Osteoblast (primary cell): Measurements from ENCODE around the gene MTHFS. TPM values are rescaled to one million over a fixed set of nuclear protein-coding genes. Genes with fewer than 3 reads are reported as not detected.
A peak's percentile ranks its signal among the peaks of the same experiment; 100 is the strongest.

Experiments used
- DNase-seq: peaks from one replicate; pipeline ENCODE4 v3.0.0; 2011; ENCODE audit warnings: low spot score, mixed read lengths; ENCODE audit not compliant: insufficient read length; ENCODE audit errors: missing footprints
- H2AFZ ChIP-seq: 2 replicates; pipeline ENCODE4 v1.6.0; 2011; ENCODE audit warnings: mild to moderate bottlenecking, low read length
- H3K27ac ChIP-seq: 2 replicates; pipeline ENCODE4 v1.5.1; 2011; ENCODE audit warnings: mild to moderate bottlenecking, low read depth, low read length, moderate library complexity
- H3K27me3 ChIP-seq: 2 replicates; pipeline ENCODE4 v1.6.0; 2012; ENCODE audit warnings: mild to moderate bottlenecking, control low read depth, inconsistent platforms, low read length, moderate library complexity; ENCODE audit not compliant: insufficient read depth
- H3K36me3 ChIP-seq: 2 replicates; pipeline ENCODE4 v1.5.1; 2011; ENCODE audit warnings: mild to moderate bottlenecking, low read length, control low read depth, moderate library complexity; ENCODE audit not compliant: insufficient read depth
- H3K4me1 ChIP-seq: 2 replicates; pipeline ENCODE4 v1.5.1; 2011; ENCODE audit warnings: mild to moderate bottlenecking, low read length, control low read depth, moderate library complexity; ENCODE audit not compliant: insufficient read depth
- H3K4me2 ChIP-seq: 2 replicates; pipeline ENCODE4 v1.6.0; 2011; ENCODE audit warnings: mild to moderate bottlenecking, low read length; ENCODE audit not compliant: insufficient read depth
- H3K4me3 ChIP-seq: fragments of 200-600 bp; sonication (generic); 3 replicates; pipeline ENCODE4 v1.5.1; 2012; ENCODE audit warnings: mild to moderate bottlenecking, low read length, inconsistent platforms; ENCODE audit not compliant: insufficient read depth
- H3K79me2 ChIP-seq: 2 replicates; pipeline ENCODE4 v1.6.0; 2012; ENCODE audit warnings: mild to moderate bottlenecking, low read length, control low read depth, inconsistent platforms; ENCODE audit not compliant: insufficient read depth
- H3K9me3 ChIP-seq: 2 replicates; pipeline ENCODE4 v1.5.1; 2011; ENCODE audit warnings: low read depth, low read length, control low read depth
- H4K20me1 ChIP-seq: 2 replicates; pipeline ENCODE4 v1.6.0; 2012; ENCODE audit warnings: mild to moderate bottlenecking, low read length, control low read depth; ENCODE audit not compliant: insufficient read depth
- CTCF ChIP-seq: IDR thresholded peaks from 2 replicates; pipeline ENCODE4 v1.5.1; 2011; ENCODE audit warnings: mild to moderate bottlenecking, low read depth, low read length, moderate library complexity; ENCODE audit errors: extremely low read depth
- total RNA-seq: library from RNA; depleted of rRNA; stranded (reverse); fragments of >200 nt; gene quantifications from 2 replicates; pipeline ENCODE4 v1.2.3, GENCODE V29; 2012

The MTHFS gene
- 15.6 and 17.0 TPM in 2 replicates for total RNA-seq

GRCh38 chr15:79896634-79897379 is at the start of gene MTHFS:
MTHFS (minus strand) TSS chr15:79897014; CDS start chr15:79896988, 26 bp downstream.
- peak; percentile 92 for DNase-seq

GRCh38 chr15:79944622-79945021 is 47.8 kb upstream of the MTHFS start:
- H4K20me1 ChIP-seq, result no peaks in the 10 kb centered on the region
- TF ChIP-seq CTCF, result no peak

More at GRCh38 chr15:79896634-79897379, at the start of gene MTHFS:
- Histone ChIP-seq H3K4me1 (peaks cover 27% of the 10 kb centered on the region), H2AFZ (peak within 1 kb of the TSS; percentile 96), H3K36me3 (no peaks in the 10 kb centered on the region), H3K4me2 (peak within 1 kb of the TSS; percentile 92), H3K27ac (peak within 1 kb of the TSS; percentile 86), H3K27me3 (no peaks in the 10 kb centered on the region), H3K9me3 (no peaks in the 10 kb centered on the region), H3K79me2 (peaks cover 12% of the 10 kb centered on the region), H4K20me1 (no peaks in the 10 kb centered on the region), H3K4me3 (peak within 1 kb of the TSS; percentile 88)
- peak; percentile 32 for TF ChIP-seq CTCF

GRCh38 chr15:79943820-79944219 is 47.0 kb upstream of the MTHFS start:
- TF ChIP-seq CTCF, result no peak
- Histone ChIP-seq H3K27ac (no peak overlapping the region), H3K27me3 (no peaks in the 10 kb centered on the region), H4K20me1 (no peaks in the 10 kb centered on the region), H3K9me3 (no peaks in the 10 kb centered on the region), H3K36me3 (no peaks in the 10 kb centered on the region), H3K4me1 (no peaks in the 10 kb centered on the region), H3K79me2 (no peaks in the 10 kb centered on the region), H3K4me3 (no peak overlapping the region), H2AFZ (no peak overlapping the region), H3K4me2 (no peak overlapping the region)
- DNase-seq, result peak; percentile 63

More at GRCh38 chr15:79944622-79945021, 47.8 kb upstream of the MTHFS start:
- DNase-seq, result no peak
- Histone ChIP-seq H3K27me3 (no peaks in the 10 kb centered on the region), H3K36me3 (no peaks in the 10 kb centered on the region), H3K9me3 (no peaks in the 10 kb centered on the region), H3K4me3 (no peak overlapping the region), H3K79me2 (no peaks in the 10 kb centered on the region), H3K27ac (no peak overlapping the region), H2AFZ (no peak overlapping the region), H3K4me1 (no peaks in the 10 kb centered on the region), H3K4me2 (no peak overlapping the region)

- Histone ChIP-seq H3K79me2 (no peaks in the 10 kb centered on the region), H2AFZ (no peak overlapping the region), H3K36me3 (no peaks in the 10 kb centered on the region), H3K4me1 (no peaks in the 10 kb centered on the region), H3K27ac (no peak overlapping the region), H4K20me1 (no peaks in the 10 kb centered on the region), H3K9me3 (no peaks in the 10 kb centered on the region), H3K4me3 (no peak overlapping the region), H3K27me3 (no peaks in the 10 kb centered on the region), H3K4me2 (no peak overlapping the region)
- TF ChIP-seq CTCF, result no peak
- no peak for DNase-seq
Measured at GRCh38 chr15:79942741-79943481, 46.1 kb upstream of the MTHFS start.
